Kidney epithelial cell (primary cell): ENCODE measurements around the gene AFF3. TPM values are rescaled to one million over a fixed set of nuclear protein-coding genes. Genes with fewer than 3 reads are reported as not detected.

Experiments used
- DNase-seq: peaks from one replicate; pipeline ENCODE4 v3.0.0-alpha.2; 2010; ENCODE audit warnings: low read depth
- H3K27me3 ChIP-seq: 2 replicates; pipeline ENCODE4 v1.6.0; 2011; ENCODE audit warnings: low read length; ENCODE audit not compliant: control insufficient read depth, insufficient read depth
- H3K36me3 ChIP-seq: 2 replicates; pipeline ENCODE4 v1.5.1; 2011; ENCODE audit warnings: low read length; ENCODE audit not compliant: control insufficient read depth, insufficient read depth
- H3K4me3 ChIP-seq: 2 replicates; pipeline ENCODE4 v1.5.1; 2011; ENCODE audit warnings: low read depth, mild to moderate bottlenecking, control low read depth, low read length
- CTCF ChIP-seq: IDR thresholded peaks from 2 replicates; pipeline ENCODE4 v1.5.1; 2011; ENCODE audit warnings: mild to moderate bottlenecking, moderate library complexity, low read length, control low read depth, inconsistent platforms; ENCODE audit not compliant: insufficient read depth, poor library complexity, severe bottlenecking
- total RNA-seq: library from RNA; depleted of rRNA; stranded (reverse); fragments of >200 nt; gene quantifications from 2 replicates; pipeline ENCODE4 v1.2.3, GENCODE V29; 2015

AFF3 gene
- total RNA-seq, 1 donor from 2014 or later: 13.9 TPM

DNA sequence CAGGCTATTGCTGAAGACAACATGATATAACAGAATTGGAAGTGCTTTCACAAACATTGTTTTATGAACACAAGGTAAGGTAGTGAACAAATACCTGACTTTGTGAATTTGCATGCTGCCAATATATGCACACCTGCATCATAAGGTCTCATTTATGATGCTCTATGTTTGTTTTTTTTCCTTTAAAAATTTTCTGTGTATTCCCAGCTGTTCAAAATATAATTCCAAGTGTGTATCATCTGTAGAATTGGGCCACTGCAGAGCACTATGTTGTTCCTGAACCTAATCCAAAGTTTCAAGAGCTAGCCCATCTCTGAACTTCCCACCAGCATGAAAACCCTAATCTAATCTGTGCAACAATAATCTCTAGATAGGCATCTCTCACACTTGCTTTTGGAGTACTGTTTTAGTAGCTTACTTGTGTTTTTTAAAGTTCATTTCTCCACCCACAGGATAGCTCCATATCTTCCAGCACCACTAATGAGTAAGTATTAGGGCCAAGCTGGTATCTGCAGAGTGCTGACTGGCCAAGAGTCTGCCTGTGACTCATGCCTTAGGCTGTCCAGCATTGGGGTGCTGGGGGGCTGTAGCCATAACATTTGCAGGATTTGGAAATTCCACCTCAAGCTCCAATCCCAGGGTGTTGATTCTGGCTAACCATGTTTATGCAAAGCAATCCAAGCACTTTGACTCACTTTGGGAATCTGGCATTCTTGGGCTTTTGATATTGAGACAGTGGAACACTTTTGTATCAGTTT is 444.4 kb downstream of the AFF3 start:
- H3K4me3 ChIP-seq: no peak overlapping the region
- TF ChIP-seq CTCF: no peak
- H3K27me3 ChIP-seq: no peaks in the 10 kb centered on the region
- peak; percentile 25 for DNase-seq
- no peaks in the 10 kb centered on the region for H3K36me3 ChIP-seq

GRCh38 chr2:99695944-99696253 is 446.5 kb downstream of the AFF3 start:
- H3K4me3 ChIP-seq: no peak overlapping the region
- H3K27me3 ChIP-seq: no peaks in the 10 kb centered on the region
- TF ChIP-seq CTCF: no peak
- no peak for DNase-seq
- H3K36me3 ChIP-seq: no peaks in the 10 kb centered on the region

- no peaks in the 10 kb centered on the region for H3K36me3 ChIP-seq
- TF ChIP-seq CTCF: no peak
- H3K4me3 ChIP-seq: no peak overlapping the region
- DNase-seq: no peak
- no peaks in the 10 kb centered on the region for H3K27me3 ChIP-seq
Measured at GRCh38 chr2:99695130-99695943, 447.1 kb downstream of the AFF3 start.

- no peak for TF ChIP-seq CTCF
- Histone ChIP-seq H3K36me3 (no peaks in the 10 kb centered on the region), H3K4me3 (no peak overlapping the region), H3K27me3 (no peaks in the 10 kb centered on the region)
- no peak for DNase-seq
Measured at GRCh38 chr2:99694331-99694730, 448.1 kb downstream of the AFF3 start.

GRCh38 chr2:99692785-99693184 is 449.6 kb downstream of the AFF3 start:
- Histone ChIP-seq H3K27me3 (no peaks in the 10 kb centered on the region), H3K36me3 (no peaks in the 10 kb centered on the region), H3K4me3 (no peak overlapping the region)
- DNase-seq: no peak
- no peak for TF ChIP-seq CTCF
